Sciatic nerve (tissue), 2 donors: Measurements from ENCODE around the gene PLA2G15. TPM values are rescaled to one million over a fixed set of nuclear protein-coding genes. Genes with fewer than 3 reads are reported as not detected.

Source experiments
- ATAC-seq: fragments of 200-7000 bp; cut with Tn5 transposase; one replicate; pipeline ENCODE4 v1.9.1; 2020; ENCODE audit warnings: mild to moderate bottlenecking, moderate library complexity
- DNase-seq: peaks from one replicate; pipeline ENCODE4 v3.0.0-alpha.2; 2020; ENCODE audit warnings: low spot score
- intact Hi-C: fragments of 100-400 bp; cut with DNase I; formaldehyde crosslinking; loops from one replicate; pipeline ENCODE4 v1.14.2; 2022
- total RNA-seq: library from RNA; stranded (reverse); fragmentation: NEBNext Ultra II Directional; extraction: Animal tissue kit (Norgen Biotek cat#: 25700); gene quantifications from one replicate; pipeline ENCODE4 v1.2.1, GENCODE V29; 2021
- donor health status: DM: no; HTN: no; CAD: no.
- donor health status: DM: no; HTN: no; CAD: no.

Gene PLA2G15, protein sequence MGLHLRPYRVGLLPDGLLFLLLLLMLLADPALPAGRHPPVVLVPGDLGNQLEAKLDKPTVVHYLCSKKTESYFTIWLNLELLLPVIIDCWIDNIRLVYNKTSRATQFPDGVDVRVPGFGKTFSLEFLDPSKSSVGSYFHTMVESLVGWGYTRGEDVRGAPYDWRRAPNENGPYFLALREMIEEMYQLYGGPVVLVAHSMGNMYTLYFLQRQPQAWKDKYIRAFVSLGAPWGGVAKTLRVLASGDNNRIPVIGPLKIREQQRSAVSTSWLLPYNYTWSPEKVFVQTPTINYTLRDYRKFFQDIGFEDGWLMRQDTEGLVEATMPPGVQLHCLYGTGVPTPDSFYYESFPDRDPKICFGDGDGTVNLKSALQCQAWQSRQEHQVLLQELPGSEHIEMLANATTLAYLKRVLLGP
- total RNA-seq: 17.4 TPM

DNA sequence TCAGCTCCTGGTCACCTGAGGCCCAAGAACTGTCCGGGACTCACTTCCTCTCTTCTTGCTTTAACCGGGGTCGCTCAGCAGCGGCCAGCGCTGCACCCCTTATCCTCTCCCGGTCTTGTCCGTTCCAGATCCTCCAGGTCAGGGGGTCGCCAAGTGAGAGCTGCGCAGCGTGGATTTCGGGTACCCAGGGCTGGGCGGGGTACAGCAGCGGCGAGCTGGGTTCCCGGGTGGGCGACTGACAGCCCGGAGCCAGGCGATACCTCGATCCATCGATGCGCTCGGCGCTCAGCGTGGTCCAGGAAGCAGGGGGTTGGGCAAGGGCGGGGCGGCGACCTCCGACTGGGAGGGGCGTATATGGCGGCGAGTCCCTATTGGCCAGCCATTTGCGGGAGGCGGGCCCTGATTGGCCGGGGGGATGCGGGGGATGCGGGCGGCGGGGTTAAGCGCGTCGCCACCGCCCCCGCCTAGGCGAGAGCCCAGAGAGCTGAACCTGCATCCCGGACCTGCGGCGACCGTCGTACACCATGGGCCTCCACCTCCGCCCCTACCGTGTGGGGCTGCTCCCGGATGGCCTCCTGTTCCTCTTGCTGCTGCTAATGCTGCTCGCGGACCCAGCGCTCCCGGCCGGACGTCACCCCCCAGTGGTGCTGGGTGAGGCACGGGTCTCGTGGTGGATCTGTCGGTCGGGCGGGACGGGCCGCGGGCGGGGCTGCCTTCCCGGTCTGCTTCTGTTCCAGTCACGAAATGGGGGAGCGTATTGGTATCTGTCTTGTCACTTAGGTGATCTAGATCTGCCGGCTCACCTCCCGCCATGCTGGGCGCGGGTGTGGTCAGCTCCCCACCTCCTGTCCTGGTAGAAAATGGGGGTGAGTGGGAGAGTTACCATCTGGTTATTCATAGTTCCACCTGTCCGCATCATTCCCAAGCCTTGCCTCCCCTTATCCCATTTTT is at the start of gene PLA2G15:
Gene PLA2G15 (plus strand): TSS at position 471 of the 951 bp plus-strand sequence. CDS start 54 bp downstream, at position 525.
- ATAC-seq (peak; percentile 98), DNase-seq (peak; percentile 99)
- intact Hi-C loops: no loop called here

DNA sequence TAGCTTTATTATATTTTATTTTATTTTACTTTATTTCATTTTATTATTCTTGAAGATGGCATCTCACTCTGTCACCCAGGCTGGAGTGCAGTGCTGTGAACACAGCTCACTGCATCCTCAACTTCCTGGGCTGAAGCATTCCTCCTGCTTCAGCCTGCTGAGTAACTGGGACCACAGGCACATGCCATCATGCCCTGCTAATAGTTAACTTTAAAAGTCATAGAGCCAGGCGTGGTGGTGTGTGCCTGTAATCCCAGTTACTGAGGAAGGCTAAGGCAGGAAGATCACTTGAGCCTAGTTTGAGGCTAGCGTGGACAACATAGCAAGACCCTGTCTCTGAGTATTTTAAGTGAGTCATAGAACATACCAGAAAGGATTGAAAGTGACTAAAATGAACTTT is 47.9 kb upstream of the PLA2G15 start:
- no peak for ATAC-seq

DNA sequence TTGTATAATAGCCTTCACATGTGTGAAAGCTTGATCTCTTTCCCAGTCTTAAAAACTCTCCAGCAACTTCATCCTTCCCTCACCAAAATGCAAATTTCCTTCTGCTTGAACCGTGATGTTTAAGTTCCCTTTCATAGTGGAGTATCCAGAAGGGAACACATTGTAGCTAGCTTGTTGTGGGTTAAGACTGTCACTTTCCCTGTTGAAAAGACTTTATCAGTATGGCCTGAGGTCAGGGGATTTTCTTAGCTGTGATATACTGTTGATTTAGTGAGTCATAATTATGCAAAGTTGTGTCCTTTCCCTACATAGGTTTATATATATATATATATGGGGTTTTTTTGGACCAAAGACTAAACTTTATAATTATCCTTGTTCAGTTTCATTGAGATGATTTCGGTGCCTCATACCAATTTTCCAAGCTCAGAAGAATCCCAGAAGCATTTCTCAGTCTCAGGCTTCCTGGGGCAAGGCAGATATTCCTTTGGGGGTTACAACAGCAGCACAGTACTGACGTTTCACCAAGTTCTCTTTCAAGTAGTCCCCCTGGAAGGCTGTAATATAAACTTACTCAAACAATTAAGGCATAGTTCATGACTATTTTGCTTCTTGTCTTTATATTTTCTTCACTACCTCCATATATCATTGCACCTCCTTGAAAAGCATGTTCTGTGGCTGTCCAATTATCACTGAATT is 44.9 kb upstream of the PLA2G15 start:
- ATAC-seq (peak; percentile 48), DNase-seq (no peak)
- intact Hi-C loops: no loop called here

More for the DNA sequence above, 47.9 kb upstream of the PLA2G15 start:
- no peak for DNase-seq
- intact Hi-C loops: no loop called here

DNA sequence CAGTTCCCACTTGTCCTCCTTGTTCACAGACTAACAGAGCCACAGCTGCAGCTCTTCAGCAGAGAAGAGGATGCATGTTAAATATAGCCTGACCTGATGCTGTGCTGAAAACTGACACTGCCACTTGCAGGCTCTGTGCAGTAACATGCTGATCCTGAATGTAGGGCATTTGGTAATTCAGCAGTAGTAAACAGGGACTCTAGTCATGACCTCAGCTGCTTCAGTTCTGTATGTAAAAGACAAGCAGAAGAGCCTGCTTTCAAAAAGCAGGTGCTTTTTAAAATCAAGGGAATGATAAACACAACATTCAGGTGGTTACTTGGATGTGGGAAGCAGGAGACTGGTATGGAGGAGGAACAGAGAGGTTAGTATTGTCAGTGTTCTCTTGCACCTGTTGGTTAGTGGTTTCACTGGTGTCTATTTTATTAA is 43.1 kb upstream of the PLA2G15 start:
- DNase-seq: no peak
- intact Hi-C loops: no loop called here
- no peak for ATAC-seq

DNA sequence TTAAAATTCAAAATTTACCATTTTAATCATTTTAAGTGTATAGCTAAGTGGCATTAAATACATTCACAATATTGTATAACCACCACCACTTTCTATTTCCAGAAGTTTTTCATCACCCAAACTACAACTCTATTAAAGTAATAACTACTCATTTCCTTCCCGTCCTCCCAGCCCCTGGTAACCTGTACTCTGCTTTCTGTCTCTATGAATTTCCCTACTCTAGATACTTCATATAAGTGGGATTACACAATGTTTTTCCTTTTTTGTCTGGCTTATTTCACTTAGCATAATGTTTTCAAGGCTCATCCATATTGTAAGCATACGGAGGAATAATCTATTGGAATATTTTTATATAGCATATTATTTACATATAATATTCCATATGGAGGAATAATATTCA is 38.9 kb upstream of the PLA2G15 start:
- intact Hi-C loops: no loop called here
- ATAC-seq: no peak
- DNase-seq: no peak

DNA sequence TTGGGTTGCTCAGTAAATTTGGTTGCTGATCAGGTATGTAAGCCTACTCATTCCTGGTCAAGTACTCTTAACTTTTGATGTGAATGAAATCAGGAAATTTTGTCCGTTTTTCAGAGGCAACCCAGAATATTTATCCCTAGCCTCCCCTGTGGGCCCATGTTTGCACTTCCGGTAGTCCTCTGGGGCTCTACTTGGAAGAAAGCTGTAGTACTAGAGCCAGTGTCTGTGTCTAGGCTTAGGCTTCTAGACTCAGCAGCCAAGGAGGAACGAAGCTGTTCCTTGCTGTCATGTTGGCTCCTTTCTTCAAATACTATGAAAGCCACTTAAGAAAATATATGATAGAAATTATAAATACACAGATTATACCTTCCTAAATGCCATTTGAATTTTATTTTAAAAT is 30.4 kb upstream of the PLA2G15 start:
- no peak for DNase-seq
- intact Hi-C loops: no loop called here
- ATAC-seq: peak; percentile 84

DNA sequence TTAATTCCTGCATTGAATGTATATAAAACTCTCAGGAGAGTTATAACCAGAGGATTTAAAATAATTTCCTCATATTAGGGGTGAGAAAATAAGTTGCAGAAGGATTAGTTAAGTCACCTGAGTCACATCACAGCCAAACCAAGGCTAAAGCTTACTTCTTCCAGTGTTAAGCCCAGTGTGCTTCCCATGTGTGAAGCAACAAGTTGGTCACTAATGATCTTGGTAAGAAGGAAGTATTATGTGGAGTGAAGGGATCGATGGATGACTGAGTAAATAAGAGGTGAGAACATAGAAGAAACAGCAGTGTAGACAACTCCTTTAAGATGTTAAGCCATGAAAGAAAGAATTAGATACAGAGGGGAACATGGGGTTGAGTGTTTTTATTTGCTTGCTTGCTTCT is 29.9 kb upstream of the PLA2G15 start:
- no peak for ATAC-seq
- intact Hi-C loops: no loop called here
- DNase-seq: no peak

DNA sequence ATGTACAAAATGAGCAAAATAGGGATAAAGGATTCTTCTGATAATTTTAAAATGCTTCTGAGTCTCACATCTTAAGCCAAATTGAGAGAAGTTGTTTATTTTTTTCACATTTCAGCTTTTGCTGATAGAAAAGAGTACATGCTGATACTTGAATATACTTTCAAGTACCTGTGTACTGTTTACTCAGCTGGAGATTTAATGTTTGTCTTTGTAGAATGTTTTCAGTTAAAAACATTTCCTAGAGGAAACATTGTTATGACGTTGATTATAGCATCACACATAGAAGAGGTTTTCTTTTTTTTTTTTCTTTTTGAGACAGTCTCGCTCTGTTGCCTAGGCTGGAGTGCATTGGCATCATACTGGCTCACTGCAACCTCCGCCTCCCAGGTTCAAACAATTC is 28.9 kb upstream of the PLA2G15 start:
- intact Hi-C loops: no loop called here
- no peak for ATAC-seq

DNA sequence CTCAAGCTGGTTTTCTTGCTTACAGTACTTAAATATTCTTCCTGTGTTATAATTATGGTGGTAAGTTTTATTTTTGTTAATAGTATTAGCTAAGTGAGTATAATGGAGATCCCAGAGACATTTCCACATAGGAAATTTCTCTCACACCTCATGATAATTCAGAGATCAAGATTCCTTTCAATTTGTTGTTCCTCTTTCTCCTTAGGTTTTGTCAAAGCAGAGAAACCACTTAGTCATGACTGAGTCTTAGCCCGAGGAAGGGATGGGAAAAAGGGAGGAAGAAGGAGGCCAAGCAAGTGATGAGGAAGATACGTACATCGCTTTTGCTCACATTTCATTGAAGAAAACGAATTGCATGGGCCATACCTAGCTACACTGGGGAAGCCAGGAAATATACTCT is 27.7 kb upstream of the PLA2G15 start:
- no peak for DNase-seq
- ATAC-seq: no peak
- intact Hi-C loops: no loop called here

More for the DNA sequence above, 28.9 kb upstream of the PLA2G15 start:
- no peak for DNase-seq

DNA sequence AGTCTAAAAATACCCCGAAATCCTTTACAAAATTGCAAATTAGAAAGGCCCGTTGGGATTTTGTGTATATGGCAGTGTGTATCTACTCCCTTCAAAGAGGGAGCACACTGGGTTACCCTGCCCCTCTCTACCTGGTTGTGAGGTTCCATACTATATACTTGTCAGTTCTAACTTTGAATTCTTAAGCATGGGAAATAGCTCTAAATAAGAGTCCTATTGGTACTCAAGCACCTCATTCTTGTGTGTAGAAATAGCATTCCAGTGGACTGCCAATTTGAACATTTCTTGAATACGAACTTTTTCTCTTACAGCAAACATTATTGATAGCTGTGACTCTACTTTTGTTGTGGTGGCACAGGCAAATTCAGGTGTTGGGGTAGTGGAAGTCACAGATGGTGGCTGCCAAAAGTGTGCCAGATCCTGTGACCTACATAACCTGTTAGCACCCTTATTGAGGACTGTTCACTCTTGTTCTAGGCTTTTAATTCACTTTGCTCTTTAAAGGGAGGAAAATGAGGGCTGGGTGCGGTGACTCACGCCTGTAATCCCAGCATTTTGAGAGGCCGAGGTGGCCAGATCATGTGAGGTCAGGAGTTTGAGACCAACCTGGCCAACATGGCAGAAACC is 25.3 kb upstream of the PLA2G15 start:
- ATAC-seq (no peak), DNase-seq (no peak)
- intact Hi-C loops: no loop called here

DNA sequence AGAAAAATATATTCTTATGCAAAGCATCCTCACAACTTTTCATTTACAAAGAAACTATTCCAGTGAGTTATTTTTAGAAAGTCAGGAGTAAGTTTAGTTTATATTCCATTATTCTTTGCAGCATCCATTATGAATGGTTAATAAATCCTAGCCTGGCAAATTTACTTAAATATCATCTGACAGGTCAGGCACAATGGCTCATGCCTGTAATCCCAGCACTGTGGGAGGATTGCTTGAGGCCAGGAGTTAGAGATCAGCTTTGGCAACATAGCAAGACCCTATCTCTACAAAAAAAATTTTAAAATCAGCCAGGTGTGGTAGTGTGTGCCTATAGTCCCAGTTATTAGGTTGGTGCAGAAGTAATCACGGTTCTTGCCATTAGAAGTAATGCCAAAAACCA is 22.1 kb upstream of the PLA2G15 start:
- DNase-seq (no peak), ATAC-seq (no peak)
- intact Hi-C loops: no loop called here

DNA sequence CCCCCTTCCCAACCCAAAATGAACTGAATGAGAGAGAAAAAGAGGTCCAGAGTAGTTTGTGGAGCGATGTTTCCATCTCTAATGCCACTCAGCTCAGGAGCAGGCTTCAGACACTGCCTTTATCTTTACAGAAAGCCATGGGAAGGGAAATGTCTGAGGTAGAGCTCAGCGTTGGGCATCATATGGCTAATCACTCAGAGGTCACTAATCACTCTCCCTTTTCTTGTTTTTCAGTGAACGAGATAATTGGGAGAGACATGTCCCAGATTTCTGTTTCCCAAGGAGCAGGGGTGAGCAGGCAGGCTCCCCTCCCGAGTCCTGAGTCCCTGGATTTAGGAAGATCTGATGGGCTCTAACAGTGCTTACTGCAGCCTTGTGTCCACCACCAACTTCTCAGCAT is 19.1 kb upstream of the PLA2G15 start:
- no peak for ATAC-seq
- intact Hi-C loops: no loop called here
- peak; percentile 22 for DNase-seq

DNA sequence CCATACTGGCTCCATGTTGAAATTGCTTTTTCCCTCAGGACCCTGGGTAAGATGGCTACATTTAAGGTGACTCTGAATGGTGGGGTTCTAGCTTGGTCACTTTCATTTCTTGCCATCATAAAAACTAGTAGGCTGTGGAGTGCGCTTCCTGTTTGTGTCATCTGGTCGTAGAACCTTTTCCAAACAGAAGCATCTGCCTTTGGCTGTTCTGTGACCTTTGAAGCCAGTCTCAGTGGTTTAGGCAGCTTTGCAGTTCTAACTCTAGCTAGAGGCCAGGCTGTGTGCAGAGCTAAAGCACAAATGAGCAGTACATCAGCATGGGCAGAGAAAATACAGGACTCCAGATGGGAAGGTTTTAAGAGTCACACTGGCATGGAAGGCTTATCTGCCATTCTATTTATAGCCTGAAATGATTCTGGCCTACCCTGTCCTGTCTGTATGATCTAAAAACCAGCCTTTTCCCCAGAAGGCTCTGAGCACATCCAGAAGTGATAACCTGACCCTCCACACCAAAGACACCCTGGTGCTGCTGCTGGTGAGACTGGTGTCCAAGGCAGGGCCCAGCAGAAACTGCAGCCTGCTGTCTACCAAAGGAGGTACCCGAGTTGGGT is 17.9 kb upstream of the PLA2G15 start:
- intact Hi-C loops: no loop called here
- DNase-seq (no peak), ATAC-seq (no peak)

DNA sequence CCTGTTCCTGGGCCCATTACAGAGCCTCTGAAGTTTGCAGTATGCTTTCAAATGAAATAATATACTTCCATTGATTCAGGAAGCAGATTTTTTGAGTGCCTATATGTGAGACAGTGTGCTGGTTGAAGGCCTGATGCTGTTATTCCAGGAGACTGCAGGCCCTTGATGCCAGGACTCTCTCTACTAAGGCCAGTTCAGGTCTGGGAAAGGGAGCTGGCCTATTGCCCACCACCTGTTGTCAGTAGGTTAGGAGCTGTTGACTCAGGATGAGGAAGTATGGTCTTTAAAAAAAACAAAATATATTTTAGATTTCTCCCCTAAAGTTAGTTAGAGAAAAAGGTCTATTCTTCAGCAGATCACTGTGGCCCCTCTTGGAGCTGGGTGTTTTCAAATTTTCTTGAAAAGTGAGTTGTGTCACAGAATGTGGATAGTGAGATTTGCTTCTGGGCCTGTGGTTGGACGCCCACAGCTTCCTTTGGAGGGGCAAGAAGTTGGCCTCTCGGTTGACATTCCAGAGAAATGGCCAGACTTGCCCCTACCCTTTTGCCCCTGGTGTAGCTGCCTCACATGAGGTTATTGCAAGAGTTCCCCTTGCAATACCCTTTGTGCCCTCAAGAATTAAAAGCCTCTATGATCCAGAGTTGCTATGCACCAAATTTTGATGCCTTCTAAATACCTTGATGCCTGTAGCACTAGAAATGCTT is 17.2 kb upstream of the PLA2G15 start:
- intact Hi-C loops: no loop called here
- DNase-seq (peak; percentile 49), ATAC-seq (no peak)

DNA sequence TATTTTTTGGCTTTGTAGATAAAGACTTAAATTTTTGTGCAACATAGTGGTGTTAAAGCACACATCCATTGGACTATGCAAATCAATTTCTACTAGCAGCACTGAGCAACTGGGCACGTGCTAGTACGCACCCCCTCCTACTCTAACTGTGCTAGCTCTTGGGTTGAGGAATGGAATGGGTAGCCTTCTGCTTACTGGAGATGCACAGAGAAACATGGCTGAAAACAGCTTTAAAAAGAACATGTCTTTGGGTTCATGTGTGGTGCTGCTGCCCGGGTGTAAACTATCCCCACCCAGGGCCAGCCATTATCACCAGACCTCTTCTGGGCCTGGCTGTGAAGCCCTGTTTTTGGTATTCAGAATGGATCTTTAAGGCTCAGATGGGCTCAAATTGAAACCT is 16.5 kb upstream of the PLA2G15 start:
- no peak for DNase-seq
- intact Hi-C loops: no loop called here
- no peak for ATAC-seq

DNA sequence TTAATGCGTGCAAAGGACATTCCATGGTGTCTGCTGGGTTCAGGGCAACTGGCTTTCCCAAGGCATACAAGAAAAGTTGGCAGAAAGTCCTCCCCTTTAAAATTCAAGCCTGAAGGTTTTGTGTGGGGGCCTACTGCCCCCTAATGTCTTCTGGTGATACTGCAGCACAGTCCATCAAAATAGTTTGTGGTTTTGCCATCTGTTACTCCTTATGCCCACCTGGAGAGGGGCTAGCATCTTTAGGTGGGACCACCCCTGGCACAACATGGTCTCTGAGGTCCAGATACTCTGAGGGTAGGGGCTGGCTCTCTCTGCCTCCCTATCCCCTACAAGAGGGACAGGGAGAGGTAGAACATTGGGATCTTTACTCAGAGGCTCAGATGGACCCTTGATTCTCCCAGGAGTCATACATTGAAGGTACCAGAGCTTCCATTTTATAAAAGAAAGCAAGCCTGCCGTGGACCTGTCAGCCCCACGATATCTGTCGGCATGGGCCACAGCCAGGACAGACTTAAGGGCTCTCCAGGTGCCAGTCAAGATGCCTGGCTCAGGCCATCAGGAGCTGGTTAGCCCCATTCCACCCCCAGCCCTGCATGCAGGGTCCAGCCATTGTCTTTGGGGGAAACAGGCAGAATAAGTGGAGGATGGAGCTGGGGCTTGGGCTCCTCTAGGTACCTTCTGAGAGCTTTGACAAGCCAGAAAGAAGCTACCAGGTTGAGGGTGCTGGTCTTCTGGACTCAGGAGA is 15.6 kb upstream of the PLA2G15 start:
- ATAC-seq (peak; percentile 32), DNase-seq (peak; percentile 56)
- intact Hi-C loops: loop anchor here (10.0 kb wide), 1 partner anchor 145 kb away; the partner anchor contains the start of gene NFATC3

DNA sequence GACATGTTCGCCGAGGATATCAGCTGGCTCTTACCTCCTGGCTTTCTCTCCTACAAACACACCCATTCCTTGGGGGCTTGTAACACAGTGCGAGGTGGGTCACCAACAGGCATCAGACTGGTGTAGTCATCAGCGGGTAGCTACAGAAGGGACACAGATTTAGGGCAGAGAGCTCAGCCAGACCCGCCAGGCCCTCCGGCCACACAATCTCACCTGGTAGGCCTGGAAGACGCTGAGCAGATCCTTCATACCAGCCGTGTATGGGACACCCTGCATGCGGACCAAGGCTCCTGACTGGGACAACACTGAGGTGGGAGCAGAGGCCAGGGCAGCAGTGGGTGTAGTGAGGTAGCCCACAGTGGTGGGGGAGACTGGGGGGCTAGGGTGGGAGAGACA is 15.0 kb upstream of the PLA2G15 start:
- intact Hi-C loops: loop anchor here (10.0 kb wide), 1 partner anchor 145 kb away; the partner anchor contains the start of gene NFATC3
- no peak for ATAC-seq
- DNase-seq: no peak
